ENCODE measurements around the gene MED27.

Gene MED27

DNA sequence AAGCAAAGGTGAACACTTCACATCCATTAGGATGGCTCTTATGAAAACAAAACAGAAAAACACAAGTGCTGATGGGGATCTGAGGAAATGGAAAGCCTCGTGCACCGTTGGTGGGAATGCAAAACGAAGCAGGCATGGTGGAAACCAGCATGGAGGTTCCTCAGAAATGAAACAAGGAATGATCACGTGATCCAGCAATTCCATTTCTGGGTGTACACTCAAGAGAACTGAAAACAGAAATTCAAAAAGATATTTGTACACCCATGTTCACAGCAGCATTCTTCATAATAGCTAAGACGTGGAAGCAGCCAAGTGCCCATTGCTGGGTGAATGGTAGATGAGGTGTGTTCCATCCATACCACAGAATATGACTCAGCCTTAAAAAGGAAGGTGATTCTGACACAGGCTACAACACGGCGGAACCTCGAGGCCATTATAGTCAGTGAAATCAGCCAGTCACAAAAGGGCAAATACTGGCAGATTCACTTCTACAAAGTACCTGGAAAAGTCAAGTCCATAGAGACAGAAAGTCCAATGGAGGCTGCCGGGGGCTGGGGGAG, 252.6 kb downstream of the MED27 start:
- DNase-seq = no peak

DNA sequence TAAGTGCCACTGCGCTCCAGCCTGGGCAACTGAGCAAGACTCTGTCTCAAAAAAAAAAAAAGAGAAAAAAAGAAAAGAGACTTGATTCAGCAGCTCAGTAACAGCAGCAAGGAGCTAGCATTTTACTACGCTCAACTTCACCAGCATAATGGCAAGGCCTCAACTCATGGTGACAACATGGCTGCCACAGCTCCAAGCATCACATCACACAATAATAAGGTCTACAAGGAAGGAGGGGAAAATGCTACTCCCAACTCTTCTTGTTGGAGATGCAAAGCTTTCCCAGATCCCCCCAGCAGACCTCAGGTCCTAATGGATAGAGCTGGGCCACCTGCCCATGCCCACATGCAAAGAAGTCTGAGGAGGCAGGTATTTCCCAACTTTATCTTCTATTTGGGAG, 253.6 kb downstream of the MED27 start:
- no peak for DNase-seq

DNA sequence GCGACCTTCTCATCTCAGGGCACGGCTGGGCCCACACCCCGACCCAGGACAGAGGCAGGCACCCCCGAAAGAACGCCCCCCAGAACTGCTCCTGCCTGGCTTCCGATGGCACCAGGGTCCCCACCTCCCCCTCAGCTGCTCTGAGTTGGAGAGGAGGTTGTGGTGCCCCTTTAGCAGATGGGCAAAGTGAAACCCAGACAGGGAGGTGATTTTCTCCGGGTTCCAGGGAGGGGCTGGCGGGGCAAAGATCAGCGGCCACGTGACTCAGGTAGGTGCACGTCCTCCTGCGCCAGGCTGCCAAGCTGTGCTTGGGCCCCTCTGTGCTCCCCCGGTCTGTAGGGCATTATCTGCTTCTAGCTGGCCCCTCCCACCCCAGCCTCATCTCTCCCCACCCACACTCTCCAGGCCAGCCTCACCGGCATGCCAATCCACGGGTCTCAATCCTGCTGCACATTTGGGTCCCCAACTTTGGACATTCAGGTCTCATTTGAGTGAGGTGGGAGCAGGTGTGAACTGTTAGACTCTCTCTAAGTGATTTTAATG, 254.6 kb downstream of the MED27 start:
- DNase-seq = no peak

DNA sequence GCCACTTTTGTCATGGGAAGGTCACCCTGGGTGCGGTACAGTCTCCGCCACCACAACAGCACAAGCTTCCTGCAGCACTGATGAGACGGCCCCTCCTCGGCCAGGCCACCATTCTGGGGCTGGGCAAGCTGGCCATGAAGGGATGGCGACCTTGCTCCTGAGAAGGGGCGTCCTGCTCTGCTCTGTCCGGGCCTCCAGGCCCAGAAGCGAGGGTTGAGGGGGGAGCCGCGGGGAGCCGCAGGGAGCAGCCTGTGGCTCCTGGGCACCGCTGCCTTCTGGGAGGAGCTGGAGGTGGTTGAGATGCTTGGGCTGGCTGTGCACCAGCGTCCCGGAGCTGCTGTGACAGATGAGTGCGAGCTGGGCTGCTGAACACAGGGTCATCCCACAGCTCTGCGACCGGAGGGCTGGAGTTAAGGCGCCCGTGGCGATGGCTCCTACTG, 255.5 kb downstream of the MED27 start:
- no peak for DNase-seq

DNA sequence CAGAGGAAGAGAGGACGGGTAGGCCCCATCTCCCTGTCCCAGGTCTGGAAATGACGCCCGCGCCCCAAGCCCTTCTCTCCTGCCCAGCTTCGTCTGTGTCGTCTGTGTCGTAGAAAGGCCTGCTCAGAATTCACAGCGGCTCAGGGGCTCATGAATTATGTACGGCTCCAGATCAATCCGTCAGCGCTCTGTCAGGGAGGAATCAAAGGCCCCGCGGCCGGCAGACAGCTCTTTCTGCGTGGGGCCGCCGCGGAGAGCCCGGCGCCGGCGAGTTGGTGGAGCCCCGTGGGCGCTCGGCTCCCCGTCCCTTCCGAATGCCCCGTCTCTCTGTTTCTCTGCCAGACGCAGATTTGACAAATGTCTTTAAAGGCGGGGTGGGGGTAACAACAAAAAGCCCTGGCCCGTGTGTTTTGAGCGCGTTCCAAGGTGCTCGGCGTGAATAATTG, 255.9 kb downstream of the MED27 start:
- no peak for DNase-seq

DNA sequence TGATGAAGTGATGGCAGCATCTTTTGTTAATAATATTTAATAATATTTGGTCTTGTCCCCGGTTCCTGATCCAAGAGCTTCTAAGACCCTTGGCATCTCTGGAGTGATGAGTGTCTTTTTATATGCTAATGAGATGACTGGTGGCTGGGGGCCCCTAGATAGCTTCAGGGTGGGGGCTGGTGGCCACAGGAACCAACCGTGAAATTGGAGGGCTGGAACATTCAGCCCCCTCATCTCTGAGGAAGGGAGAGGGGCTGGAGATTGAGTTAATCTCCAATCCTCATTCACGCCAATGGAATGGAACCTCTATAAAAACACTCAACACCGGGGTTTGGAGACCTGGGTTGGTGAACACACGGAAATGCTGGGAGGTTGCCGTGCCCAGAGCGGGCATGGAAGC, 261.6 kb downstream of the MED27 start:
- no peak for DNase-seq

DNA sequence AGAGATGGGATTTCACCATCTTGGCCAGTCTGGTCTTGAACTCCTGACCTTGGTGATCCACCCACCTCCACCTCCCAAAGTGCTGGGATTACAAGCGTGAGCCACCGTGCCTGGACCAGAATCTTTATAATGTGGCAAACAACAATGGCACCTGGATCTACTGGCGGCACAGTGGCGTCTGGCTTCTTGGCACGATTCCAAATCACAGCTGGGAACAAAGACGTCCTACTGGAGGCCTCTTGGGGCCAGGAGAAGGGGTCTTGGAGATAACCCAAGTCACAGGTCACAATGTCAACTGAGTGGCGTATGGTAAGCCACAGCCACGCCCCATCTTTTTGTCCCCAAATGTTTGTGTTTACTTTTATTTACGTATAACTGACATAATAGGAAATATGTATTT, 262.0 kb downstream of the MED27 start:
- no peak for DNase-seq

DNA sequence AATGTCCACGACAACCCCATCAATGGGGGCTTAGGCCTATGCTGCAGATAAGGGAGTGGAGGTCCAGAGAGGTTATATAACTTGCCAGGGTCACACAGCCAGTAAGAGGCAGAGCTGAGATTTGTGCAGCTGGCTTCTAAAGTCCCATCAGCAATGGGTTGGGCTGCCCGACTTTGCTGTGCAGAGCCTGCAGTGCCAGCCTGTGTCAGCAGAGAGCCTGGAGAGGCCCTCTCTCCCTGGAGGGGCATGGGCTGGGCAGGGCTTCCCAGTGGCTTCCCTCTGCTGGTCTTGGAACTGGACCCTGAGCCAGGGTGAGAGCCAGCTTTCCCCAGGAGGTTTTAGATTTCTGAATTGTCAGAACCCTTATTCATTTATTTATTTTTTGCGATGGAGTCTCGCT, 262.6 kb downstream of the MED27 start:
- no peak for DNase-seq

DNA sequence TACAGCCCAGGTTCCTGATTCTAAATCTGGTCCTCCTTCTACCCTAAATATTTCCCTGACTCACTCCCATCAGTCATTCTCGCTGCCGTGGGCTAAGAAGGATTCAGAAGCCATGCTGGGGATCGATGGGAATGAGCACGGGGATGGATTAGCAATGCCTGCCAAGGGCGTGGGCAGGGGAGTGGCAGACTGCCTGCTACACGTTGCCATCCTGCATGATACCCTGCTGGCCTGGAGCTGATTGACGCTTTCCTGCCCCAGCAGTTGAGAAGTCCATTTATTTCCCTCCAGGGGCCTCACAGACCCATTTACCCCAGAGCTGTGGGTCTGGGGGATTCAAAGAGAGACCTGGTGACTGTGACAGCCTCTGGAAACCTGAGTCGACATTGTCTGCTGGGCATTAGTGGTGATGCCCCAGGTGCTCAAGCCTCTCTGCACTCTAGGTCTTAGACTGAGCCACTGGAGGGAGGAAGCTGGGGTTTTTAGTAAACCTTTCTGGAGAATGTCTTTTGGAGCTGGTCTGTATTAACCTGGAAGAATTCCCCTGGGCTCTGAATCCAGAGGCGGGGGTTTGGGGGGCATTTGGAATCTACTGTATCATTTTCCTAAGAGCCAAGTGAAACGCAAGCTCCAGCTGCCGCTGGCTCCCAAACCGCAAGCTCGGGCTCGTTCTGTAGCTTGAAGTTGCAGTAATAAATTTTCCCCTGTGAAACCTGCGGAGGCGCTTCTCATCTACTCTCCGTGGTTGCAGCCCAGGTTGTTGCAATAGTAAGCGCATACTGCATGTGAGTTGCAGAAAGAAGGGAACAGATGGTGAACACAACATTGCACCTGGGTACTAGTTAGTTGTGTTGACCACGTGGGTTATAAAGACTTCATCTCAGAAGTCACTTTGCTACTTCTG, 263.4 kb downstream of the MED27 start:
- DNase-seq = no peak

DNA sequence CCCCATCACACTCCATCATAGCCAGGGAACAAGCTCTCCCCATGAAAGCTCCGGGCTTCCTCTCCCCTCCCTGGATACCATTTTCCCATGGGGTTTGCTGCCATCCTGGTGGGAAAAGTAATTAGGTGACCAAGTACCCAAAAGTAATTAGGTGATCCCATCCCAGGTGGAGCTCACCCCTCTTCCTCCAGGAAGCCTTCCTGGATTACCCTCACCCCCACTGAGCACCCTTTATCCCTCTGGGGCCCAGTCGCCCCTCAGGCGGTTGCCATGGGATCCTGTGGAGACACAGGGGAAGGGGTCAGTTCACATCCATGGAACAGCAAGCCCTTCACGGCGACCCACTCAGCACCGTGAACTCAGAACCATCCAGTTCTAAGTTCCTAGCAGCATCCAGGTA, 265.0 kb downstream of the MED27 start:
- DNase-seq = no peak

DNA sequence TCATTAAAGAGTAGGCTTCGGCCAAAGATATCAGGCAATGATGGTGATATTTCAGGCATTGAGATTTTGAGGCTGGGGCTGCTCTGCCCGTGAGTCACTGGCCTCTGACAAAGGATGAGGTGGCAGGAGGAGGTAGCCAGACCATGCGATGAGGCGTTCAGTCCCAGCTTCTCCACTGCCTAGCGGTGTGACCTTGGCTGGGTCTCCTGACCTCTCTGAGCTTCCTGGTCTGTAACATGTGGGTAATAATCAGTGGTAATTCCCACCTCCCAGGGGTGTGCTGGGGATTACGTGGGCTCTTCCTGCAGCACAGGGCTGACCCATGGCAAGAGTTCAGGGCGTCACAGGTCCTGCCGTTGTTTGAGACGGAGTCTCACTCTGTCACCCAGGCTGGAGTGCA, 266.6 kb downstream of the MED27 start:
- DNase-seq = no peak

DNA sequence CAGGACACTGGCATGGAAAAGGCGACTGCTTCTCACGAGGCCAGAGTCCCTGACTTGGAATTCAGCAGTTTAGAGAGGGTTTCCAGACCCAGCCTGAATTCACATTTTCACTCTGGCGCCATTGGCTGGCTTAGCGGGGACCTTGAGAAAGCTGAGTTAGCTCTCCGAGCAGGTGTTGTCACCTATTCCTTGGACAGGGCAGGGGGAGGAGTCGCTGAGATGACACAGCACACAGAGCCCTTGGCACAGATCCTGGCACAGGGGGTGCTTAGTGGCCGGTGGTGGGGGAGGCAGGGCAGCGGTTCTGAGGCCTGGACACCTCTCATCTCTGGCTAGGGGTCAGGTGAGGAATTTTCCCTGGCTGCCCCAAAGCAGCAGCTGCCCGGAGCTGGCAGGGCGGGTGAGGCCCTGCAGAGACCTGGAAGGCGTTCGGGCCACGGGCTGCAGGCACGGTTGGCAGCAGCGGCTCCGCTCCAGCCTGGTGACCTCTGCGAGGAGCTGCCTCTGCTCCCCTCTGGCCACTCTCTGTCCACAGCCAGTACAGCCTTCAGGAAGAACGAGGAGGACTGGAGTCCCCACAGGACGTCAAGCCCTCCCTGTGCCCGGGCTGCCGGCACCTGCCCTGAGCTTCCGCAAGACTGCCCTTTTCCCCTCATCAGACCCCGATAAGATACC, 267.4 kb downstream of the MED27 start:
- no peak for DNase-seq

DNA sequence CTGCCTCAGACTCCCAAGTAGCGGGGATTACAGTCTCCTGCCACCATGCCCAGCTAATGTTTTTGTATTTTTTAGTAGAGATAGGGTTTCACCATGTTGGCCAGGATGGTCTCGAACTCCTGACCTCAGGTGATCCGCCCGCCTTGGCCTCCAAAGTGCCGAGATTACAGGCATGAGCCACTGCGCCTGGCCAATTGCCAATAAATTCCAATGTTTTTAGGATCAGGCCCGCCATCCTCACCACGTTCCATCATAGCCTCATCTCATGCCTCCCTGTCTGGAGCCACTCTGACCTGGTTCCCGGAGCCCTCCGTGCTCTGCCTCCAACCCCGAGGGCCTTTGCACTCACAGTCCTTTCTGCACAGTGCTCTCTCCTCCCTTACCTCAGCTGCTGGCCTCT, 268.3 kb downstream of the MED27 start:
- DNase-seq = no peak

DNA sequence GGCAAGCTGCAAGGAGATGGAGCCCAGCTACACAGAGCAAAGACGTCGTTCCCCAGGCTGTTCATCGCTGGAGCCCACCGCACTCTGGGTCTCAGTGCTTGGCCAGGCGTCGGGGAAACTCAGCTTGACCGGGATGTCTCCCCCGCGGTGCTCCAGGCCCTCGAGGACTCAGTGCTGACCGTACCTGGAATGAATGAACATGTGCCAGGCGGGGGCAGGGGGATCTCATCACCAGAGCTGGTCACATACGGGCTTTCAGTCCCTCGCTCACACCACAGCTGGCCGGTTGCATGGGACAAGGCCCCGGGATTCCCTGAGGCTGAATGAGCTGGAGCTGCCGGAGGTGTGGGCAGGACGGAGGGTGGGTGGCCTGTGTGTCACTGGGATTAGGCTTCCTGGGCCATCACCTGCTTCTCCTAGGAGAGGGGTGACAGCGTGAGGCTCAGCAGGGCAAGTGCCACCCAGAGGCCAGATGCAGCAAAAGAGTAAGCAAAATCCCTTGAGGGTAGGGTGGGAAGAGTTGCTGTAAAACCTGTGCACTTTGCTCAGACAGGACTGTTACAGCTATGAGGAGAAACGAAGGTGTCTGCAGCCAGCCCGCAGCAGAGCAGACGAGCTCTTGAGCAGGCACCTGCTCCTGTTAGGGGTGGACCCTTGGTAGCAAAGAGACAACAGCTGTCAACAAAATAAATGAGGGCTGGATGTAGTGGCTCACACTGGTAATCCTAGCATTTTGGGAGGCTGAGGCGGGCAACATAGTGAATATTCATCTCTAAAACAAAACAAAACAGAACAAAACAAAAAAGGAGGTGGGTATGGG, 269.1 kb downstream of the MED27 start:
- DNase-seq = no peak
